Upper lobe of left lung (tissue), 4 donors: ENCODE data around the gene THAP2.

Experiments
- EP300 ChIP-seq, 4 donors: sonication (generic); formaldehyde crosslinking; IDR thresholded peaks; one replicate each; pipeline ENCODE4 v1.5.1; 2017; ENCODE audit warnings: antibody characterized with exemption in 4 of 4, control low read depth in 2 of 4
- POLR2A ChIP-seq, 4 donors: fragments of 450-650 bp; IDR thresholded peaks; one replicate each; pipeline ENCODE4 v1.5.1; 2016 to 2017; ENCODE audit warnings: antibody characterized with exemption in 4 of 4, mild to moderate bottlenecking in 2 of 4
- POLR2AphosphoS5 ChIP-seq, 2 donors: sonication (generic); formaldehyde crosslinking; IDR thresholded peaks; one replicate each; pipeline ENCODE4 v1.5.1; 2017; ENCODE audit warnings: antibody characterized with exemption in 2 of 2
- TF ChIP-seq, protein P1 (sequence below), 6 experiments: fragments of 450-650 bp in 4 of 6; fragments of 200-600 bp in 2 of 6; sonication (generic) in 2 of 6; IDR thresholded peaks; one replicate each; pipeline ENCODE4 v1.5.1; 2016 to 2019; ENCODE audit warnings: antibody characterized with exemption in 6 of 6

DNA sequence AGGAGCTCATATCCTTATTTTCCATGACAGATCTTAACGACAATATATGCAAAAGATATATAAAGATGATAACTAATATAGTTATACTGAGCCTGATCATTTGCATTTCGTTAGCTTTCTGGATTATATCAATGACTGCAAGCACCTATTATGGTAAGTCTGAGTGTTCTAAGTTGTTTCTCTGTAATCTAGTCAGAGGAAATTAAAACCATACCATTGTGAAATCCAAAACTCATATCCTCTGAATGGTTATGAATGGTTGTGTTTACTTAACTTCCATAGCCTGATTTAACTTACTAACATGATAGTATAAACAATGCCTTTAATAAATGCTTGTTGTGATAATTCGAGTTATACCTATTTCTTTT, 22.5 kb downstream of the THAP2 start:
- TF ChIP-seq, protein P1, sequence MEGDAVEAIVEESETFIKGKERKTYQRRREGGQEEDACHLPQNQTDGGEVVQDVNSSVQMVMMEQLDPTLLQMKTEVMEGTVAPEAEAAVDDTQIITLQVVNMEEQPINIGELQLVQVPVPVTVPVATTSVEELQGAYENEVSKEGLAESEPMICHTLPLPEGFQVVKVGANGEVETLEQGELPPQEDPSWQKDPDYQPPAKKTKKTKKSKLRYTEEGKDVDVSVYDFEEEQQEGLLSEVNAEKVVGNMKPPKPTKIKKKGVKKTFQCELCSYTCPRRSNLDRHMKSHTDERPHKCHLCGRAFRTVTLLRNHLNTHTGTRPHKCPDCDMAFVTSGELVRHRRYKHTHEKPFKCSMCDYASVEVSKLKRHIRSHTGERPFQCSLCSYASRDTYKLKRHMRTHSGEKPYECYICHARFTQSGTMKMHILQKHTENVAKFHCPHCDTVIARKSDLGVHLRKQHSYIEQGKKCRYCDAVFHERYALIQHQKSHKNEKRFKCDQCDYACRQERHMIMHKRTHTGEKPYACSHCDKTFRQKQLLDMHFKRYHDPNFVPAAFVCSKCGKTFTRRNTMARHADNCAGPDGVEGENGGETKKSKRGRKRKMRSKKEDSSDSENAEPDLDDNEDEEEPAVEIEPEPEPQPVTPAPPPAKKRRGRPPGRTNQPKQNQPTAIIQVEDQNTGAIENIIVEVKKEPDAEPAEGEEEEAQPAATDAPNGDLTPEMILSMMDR (IDR thresholded peaks at IDR 0.05) = no peak
- TF ChIP-seq EP300 (IDR thresholded peaks at IDR 0.05) = no peak
- TF ChIP-seq POLR2A (IDR thresholded peaks at IDR 0.05) = no peak
- no peak for TF ChIP-seq POLR2AphosphoS5 (IDR thresholded peaks at IDR 0.05)
